Ovary (tissue), 3 donors: ENCODE measurements around the gene KLF1.

Experiments used
- CTCF ChIP-seq, 3 donors: fragments of 450-650 bp in 2 of 3; fragments of 200-600 bp in 1 of 3; IDR thresholded peaks; one replicate each; pipeline versions ENCODE4 v1.5.1 to v1.8.0; 2016 to 2022; ENCODE audit warnings: antibody characterized with exemption in 3 of 3, mild to moderate bottlenecking in 1 of 3
- EP300 ChIP-seq: sonication (generic); formaldehyde crosslinking; IDR thresholded peaks from one replicate; pipeline ENCODE4 v1.6.1; 2017; ENCODE audit warnings: antibody characterized with exemption
- POLR2A ChIP-seq: fragments of 450-650 bp; IDR thresholded peaks from one replicate; pipeline ENCODE4 v1.6.1; 2017; ENCODE audit warnings: antibody characterized with exemption, mild to moderate bottlenecking, moderate library complexity
- donor health status: DM: no; HTN: no; CAD: no.

GRCh38 chr19:12872941-12873890 lies 13.8 kb downstream of the KLF1 start:
- TF ChIP-seq POLR2A (no peak), CTCF (IDR thresholded peaks at IDR 0.05) (no peak), EP300 (no peak)
